ENCODE measurements around the gene BEST1.

DNA sequence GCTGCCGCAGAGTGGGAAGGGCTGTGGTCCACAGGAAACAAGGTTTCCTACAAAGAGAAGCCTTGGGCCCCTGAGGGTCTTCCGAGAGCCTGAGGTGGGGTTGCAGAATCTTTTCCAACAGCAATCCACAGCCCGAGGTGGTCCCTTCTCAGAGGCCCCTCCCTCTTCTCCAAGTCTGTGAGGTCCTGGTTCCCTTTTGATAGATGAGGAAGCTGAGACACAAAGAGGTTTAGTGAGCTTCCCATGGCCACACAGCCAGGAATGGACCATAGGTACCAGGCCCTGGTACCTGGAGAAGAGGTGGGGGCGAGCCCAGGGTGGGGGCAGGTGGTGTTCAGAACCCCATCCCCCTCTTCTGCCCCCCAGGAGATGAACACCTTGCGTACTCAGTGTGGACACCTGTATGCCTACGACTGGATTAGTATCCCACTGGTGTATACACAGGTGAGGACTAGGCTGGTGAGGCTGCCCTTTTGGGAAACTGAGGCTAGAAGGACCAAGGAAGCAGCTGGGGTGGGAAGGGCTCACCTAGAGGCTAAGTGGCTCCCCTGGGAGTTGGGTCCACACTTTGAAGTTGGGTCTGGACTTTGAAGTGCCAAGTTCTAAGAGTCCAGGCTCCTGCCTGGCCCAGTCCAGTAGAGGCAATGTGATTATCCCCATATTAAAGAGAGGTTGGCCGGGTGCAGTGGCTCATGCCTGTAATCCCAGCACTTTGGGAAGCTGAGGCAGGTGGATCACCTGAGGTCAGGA lies 7.0 kb downstream of the BEST1 start:
- TF ChIP-seq GATA2 (IDR thresholded peaks at IDR 0.05; ENCODE audit: low read depth, low read length) (no peak), GATA3 (IDR thresholded peaks at IDR 0.05; ENCODE audit: low read depth, low read length) (no peak)

All from SH-SY5Y (cell line).